GM21825 (cell line): ENCODE results near the gene COLEC11.
"Not testable (repeated sequence)": the region's sequence is repeated elsewhere in the genome, so short reads cannot be mapped to it uniquely, and the experiment has no call there.

Experiments
- ATAC-seq: cut with Tn5 transposase; IDR thresholded peaks from one replicate; pipeline ENCODE4 v1.9.1; 2021; ENCODE audit warnings: mild to moderate bottlenecking, moderate library complexity; ENCODE audit not compliant: unreplicated experiment

COLEC11 gene

GRCh38 chr2:3650140-3650920 lies 55.4 kb downstream of the COLEC11 start:
- ATAC-seq = no peak

GRCh38 chr2:3651691-3652648 lies 57.1 kb downstream of the COLEC11 start:
- ATAC-seq = peak; percentile 68

- no peak for ATAC-seq
Observed at GRCh38 chr2:3652896-3653625, 58.1 kb downstream of the COLEC11 start.

- ATAC-seq = no peak
Observed at GRCh38 chr2:3654011-3654410, 59.1 kb downstream of the COLEC11 start.

- ATAC-seq = no peak
Observed at GRCh38 chr2:3654531-3655225, 59.8 kb downstream of the COLEC11 start.

- ATAC-seq = no peak
Observed at GRCh38 chr2:3655871-3656761, 61.2 kb downstream of the COLEC11 start.

- ATAC-seq = no peak
Observed at GRCh38 chr2:3656762-3657721, 62.1 kb downstream of the COLEC11 start.

GRCh38 chr2:3657881-3658280 lies 63.0 kb downstream of the COLEC11 start, which contains the start of gene ALLC:
TSS of gene ALLC (plus strand) at chr2:3658200. CDS start at chr2:3671158, 12,958 bp downstream.
- no peak for ATAC-seq

GRCh38 chr2:3659447-3660432 lies 64.8 kb downstream of the COLEC11 start:
- no peak for ATAC-seq

GRCh38 chr2:3660640-3661039 lies 65.7 kb downstream of the COLEC11 start:
- ATAC-seq = not testable (repeated sequence)

GRCh38 chr2:3661149-3661660 lies 66.3 kb downstream of the COLEC11 start:
- ATAC-seq = no peak

GRCh38 chr2:3662239-3662638 lies 67.3 kb downstream of the COLEC11 start:
- no peak for ATAC-seq

- no peak for ATAC-seq
Observed at GRCh38 chr2:3664118-3664517, 69.2 kb downstream of the COLEC11 start.

- ATAC-seq = no peak
Observed at GRCh38 chr2:3664925-3665324, 70.0 kb downstream of the COLEC11 start.

GRCh38 chr2:3665886-3666612 lies 71.1 kb downstream of the COLEC11 start:
- ATAC-seq = no peak

GRCh38 chr2:3666613-3666975 lies 71.7 kb downstream of the COLEC11 start:
- no peak for ATAC-seq
